HEK293T (cell line): Measurements from ENCODE around the gene DCHS2.
"Not testable (repeated sequence)": the region's sequence is repeated elsewhere in the genome, so short reads cannot be mapped to it uniquely, and the experiment has no call there.

Source experiments
- BHLHE40 ChIP-seq: fragments of 450-650 bp; IDR thresholded peaks from 2 replicates; pipeline ENCODE4 v1.6.1; 2016; ENCODE audit warnings: mild to moderate bottlenecking, moderate library complexity, borderline replicate concordance
- ELF4 ChIP-seq: fragments of 450-650 bp; IDR thresholded peaks from 2 replicates; pipeline ENCODE4 v1.6.1; 2017; ENCODE audit warnings: antibody characterized with exemption
- FOXM1 ChIP-seq: fragments of 450-650 bp; IDR thresholded peaks from 2 replicates; pipeline ENCODE4 v1.6.1; 2017; ENCODE audit warnings: mild to moderate bottlenecking, borderline replicate concordance
- HDGF ChIP-seq: fragments of 450-650 bp; IDR thresholded peaks from 2 replicates; pipeline ENCODE4 v1.6.1; 2017; ENCODE audit warnings: antibody characterized with exemption, borderline replicate concordance
- NFRKB ChIP-seq: fragments of 450-650 bp; IDR thresholded peaks from 2 replicates; pipeline ENCODE4 v1.6.1; 2016; ENCODE audit warnings: mild to moderate bottlenecking, moderate library complexity
- SP1 ChIP-seq: fragments of 450-650 bp; IDR thresholded peaks from 2 replicates; pipeline ENCODE4 v1.6.1; 2017
- SUZ12 ChIP-seq: fragments of 450-650 bp; IDR thresholded peaks from 2 replicates; pipeline ENCODE4 v1.6.1; 2016; ENCODE audit warnings: mild to moderate bottlenecking
- TARDBP ChIP-seq: fragments of 450-650 bp; IDR thresholded peaks from 2 replicates; pipeline ENCODE4 v1.6.1; 2016
- ZNF384 ChIP-seq: fragments of 450-650 bp; IDR thresholded peaks from 2 replicates; pipeline ENCODE4 v1.6.1; 2016

GRCh38 chr4:154217384-154217783 lies 274.2 kb downstream of the DCHS2 start:
- TF ChIP-seq ZNF384, NFRKB, FOXM1, SUZ12, ELF4, TARDBP, BHLHE40, SP1, HDGF: not testable (repeated sequence)
